Astrocyte (in vitro differentiated cells and primary cell): Measurements from ENCODE around the gene NDUFA8.

Source experiments
- EZH2 ChIP-seq: IDR thresholded peaks from 2 replicates; pipeline ENCODE4 v1.6.1; 2012; ENCODE audit warnings: mild to moderate bottlenecking, low read length, inconsistent platforms; ENCODE audit not compliant: insufficient read depth
- TF ChIP-seq, protein P1 (sequence below): IDR thresholded peaks from 2 replicates; pipeline ENCODE4 v1.5.1; 2011; ENCODE audit warnings: low read depth, mild to moderate bottlenecking, inconsistent platforms, low read length, moderate library complexity; ENCODE audit not compliant: insufficient read depth

DNA sequence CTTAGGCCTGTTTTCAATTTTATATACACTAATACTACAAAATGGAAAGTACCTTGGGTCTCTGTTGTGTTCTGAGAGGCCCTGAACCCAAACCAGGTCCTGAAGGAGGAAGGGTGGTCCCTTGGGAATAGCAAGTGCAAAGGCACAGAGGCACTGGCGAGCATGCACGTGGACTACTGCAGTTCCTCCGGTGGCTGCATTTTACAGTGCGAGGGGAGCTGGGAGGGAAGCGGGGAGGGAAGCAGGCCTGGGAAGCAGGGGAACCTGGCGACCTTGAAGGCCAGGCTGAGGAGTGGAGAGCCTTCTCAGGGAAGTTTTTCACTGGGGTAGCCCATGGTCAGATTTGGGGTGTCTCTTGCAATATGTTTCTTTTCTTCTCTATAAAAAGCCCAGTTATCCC, 34.1 kb upstream of the NDUFA8 start:
- TF ChIP-seq, protein P1, sequence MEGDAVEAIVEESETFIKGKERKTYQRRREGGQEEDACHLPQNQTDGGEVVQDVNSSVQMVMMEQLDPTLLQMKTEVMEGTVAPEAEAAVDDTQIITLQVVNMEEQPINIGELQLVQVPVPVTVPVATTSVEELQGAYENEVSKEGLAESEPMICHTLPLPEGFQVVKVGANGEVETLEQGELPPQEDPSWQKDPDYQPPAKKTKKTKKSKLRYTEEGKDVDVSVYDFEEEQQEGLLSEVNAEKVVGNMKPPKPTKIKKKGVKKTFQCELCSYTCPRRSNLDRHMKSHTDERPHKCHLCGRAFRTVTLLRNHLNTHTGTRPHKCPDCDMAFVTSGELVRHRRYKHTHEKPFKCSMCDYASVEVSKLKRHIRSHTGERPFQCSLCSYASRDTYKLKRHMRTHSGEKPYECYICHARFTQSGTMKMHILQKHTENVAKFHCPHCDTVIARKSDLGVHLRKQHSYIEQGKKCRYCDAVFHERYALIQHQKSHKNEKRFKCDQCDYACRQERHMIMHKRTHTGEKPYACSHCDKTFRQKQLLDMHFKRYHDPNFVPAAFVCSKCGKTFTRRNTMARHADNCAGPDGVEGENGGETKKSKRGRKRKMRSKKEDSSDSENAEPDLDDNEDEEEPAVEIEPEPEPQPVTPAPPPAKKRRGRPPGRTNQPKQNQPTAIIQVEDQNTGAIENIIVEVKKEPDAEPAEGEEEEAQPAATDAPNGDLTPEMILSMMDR = no peak
- no peak for TF ChIP-seq EZH2
